BLaER1 (cell line): ENCODE results near the gene ORC1.
A peak's percentile ranks its signal among the peaks of the same experiment; 100 is the strongest.
"Not testable (repeated sequence)": the region's sequence is repeated elsewhere in the genome, so short reads cannot be mapped to it uniquely, and the experiment has no call there.

Experiments
- H3K27ac ChIP-seq: shearing (Covaris generic); formaldehyde crosslinking; 2 replicates; pipeline ENCODE4 v1.8.1; 2022
- H3K27me3 ChIP-seq: shearing (Covaris generic); formaldehyde crosslinking; 2 replicates; pipeline ENCODE4 v1.8.1; 2022
- H3K36me3 ChIP-seq: shearing (Covaris generic); formaldehyde crosslinking; 2 replicates; pipeline ENCODE4 v1.8.1; 2022
- H3K4me1 ChIP-seq: shearing (Covaris generic); formaldehyde crosslinking; 2 replicates; pipeline ENCODE4 v1.8.1; 2022
- H3K4me2 ChIP-seq: shearing (Covaris generic); formaldehyde crosslinking; 2 replicates; pipeline ENCODE4 v1.8.1; 2022
- H3K4me3 ChIP-seq: shearing (Covaris generic); formaldehyde crosslinking; 2 replicates; pipeline ENCODE4 v1.8.1; 2022
- H3K9ac ChIP-seq: shearing (Covaris generic); formaldehyde crosslinking; 2 replicates; pipeline ENCODE4 v1.8.1; 2022
- H3K9me3 ChIP-seq: shearing (Covaris generic); formaldehyde crosslinking; 2 replicates; pipeline ENCODE4 v1.8.1; 2022
- H4K20me1 ChIP-seq: shearing (Covaris generic); formaldehyde crosslinking; 2 replicates; pipeline ENCODE4 v1.8.1; 2022
- Cebpa-rat ChIP-seq: shearing (Covaris generic); IDR thresholded peaks from 2 replicates; pipeline ENCODE4 v1.8.1; 2022

The ORC1 gene

GRCh38 chr1:52400131-52400530 is 4.1 kb downstream of the ORC1 start:
- H3K9me3 ChIP-seq, result no peaks in the 10 kb centered on the region
- H4K20me1 ChIP-seq, result peaks cover 1% of the 10 kb centered on the region; the same call in 1 of the 2 replicates
- H3K4me2 ChIP-seq, result no peak overlapping the region
- peaks cover 73% of the 10 kb centered on the region for H3K36me3 ChIP-seq
- H3K4me1 ChIP-seq, result peaks cover 19% of the 10 kb centered on the region
- no peak overlapping the region for H3K9ac ChIP-seq
- no peaks in the 10 kb centered on the region for H3K27me3 ChIP-seq
- H3K27ac ChIP-seq, result no peak overlapping the region
- no peak overlapping the region for H3K4me3 ChIP-seq
- TF ChIP-seq Cebpa-rat, result no peak

GRCh38 chr1:52399629-52400028 is 4.6 kb downstream of the ORC1 start:
- peaks cover 78% of the 10 kb centered on the region for H3K36me3 ChIP-seq
- H3K9ac ChIP-seq, result no peak overlapping the region
- no peak overlapping the region for H3K4me3 ChIP-seq
- H3K27ac ChIP-seq, result no peak overlapping the region
- H3K27me3 ChIP-seq, result no peaks in the 10 kb centered on the region
- TF ChIP-seq Cebpa-rat, result no peak
- peaks cover 19% of the 10 kb centered on the region for H3K4me1 ChIP-seq
- no peaks in the 10 kb centered on the region for H3K9me3 ChIP-seq
- no peak overlapping the region for H3K4me2 ChIP-seq
- H4K20me1 ChIP-seq, result no peaks in the 10 kb centered on the region; the same call in 1 of the 2 replicates

GRCh38 chr1:52393174-52393573 is 11.0 kb downstream of the ORC1 start:
- H3K4me3 ChIP-seq, result no peak overlapping the region
- H3K36me3 ChIP-seq, result peaks cover 99% of the 10 kb centered on the region
- H3K4me2 ChIP-seq, result no peak overlapping the region
- H3K27me3 ChIP-seq, result no peaks in the 10 kb centered on the region
- H3K4me1 ChIP-seq, result no peaks in the 10 kb centered on the region
- no peaks in the 10 kb centered on the region for H3K9me3 ChIP-seq
- TF ChIP-seq Cebpa-rat, result no peak
- H4K20me1 ChIP-seq, result peaks cover 5% of the 10 kb centered on the region; the same call in 1 of the 2 replicates
- H3K27ac ChIP-seq, result no peak overlapping the region
- H3K9ac ChIP-seq, result no peak overlapping the region

GRCh38 chr1:52386458-52386857 is 17.8 kb downstream of the ORC1 start:
- H3K36me3 ChIP-seq, result peaks cover 100% of the 10 kb centered on the region
- H3K27me3 ChIP-seq, result no peaks in the 10 kb centered on the region
- no peak overlapping the region for H3K27ac ChIP-seq
- no peaks in the 10 kb centered on the region for H3K4me1 ChIP-seq
- no peaks in the 10 kb centered on the region for H3K9me3 ChIP-seq
- 0 out of 2 replicates have a peak overlapping the region, but pooled peaks have one; percentile 33 for H3K9ac ChIP-seq
- no peak overlapping the region for H3K4me2 ChIP-seq
- H4K20me1 ChIP-seq, result no peaks in the 10 kb centered on the region; the same call in 1 of the 2 replicates
- TF ChIP-seq Cebpa-rat, result no peak
- H3K4me3 ChIP-seq, result no peak overlapping the region

- H3K27me3 ChIP-seq, result no peaks in the 10 kb centered on the region
- H3K27ac ChIP-seq, result no peak overlapping the region
- H3K4me3 ChIP-seq, result no peak overlapping the region
- no peaks in the 10 kb centered on the region for H3K9me3 ChIP-seq
- no peak overlapping the region for H3K4me2 ChIP-seq
- no peaks in the 10 kb centered on the region; the same call in 1 of the 2 replicates for H4K20me1 ChIP-seq
- no peaks in the 10 kb centered on the region for H3K4me1 ChIP-seq
- TF ChIP-seq Cebpa-rat, result no peak
- 0 out of 2 replicates have a peak overlapping the region, but pooled peaks have one; percentile 33 for H3K9ac ChIP-seq
- H3K36me3 ChIP-seq, result peaks cover 100% of the 10 kb centered on the region
Observed at GRCh38 chr1:52385376-52385775, 18.8 kb downstream of the ORC1 start.

- not testable (repeated sequence) for H3K9me3 ChIP-seq, H3K27ac ChIP-seq, H3K27me3 ChIP-seq, H3K4me2 ChIP-seq, H4K20me1 ChIP-seq, H3K4me3 ChIP-seq, H3K9ac ChIP-seq
- peaks cover 21% of the 10 kb centered on the region for H3K4me1 ChIP-seq
- peaks cover 37% of the 10 kb centered on the region for H3K36me3 ChIP-seq
Observed at GRCh38 chr1:52369851-52370250, 34.4 kb downstream of the ORC1 start.

GRCh38 chr1:52368383-52369172 is 35.6 kb downstream of the ORC1 start:
- H3K27ac ChIP-seq, result no peak overlapping the region
- peak overlapping the region; percentile 65 for H3K4me3 ChIP-seq
- TF ChIP-seq Cebpa-rat, result no peak
- peaks cover 30% of the 10 kb centered on the region for H3K4me1 ChIP-seq
- H3K9me3 ChIP-seq, result no peaks in the 10 kb centered on the region
- H3K36me3 ChIP-seq, result peaks cover 34% of the 10 kb centered on the region
- H4K20me1 ChIP-seq, result peaks cover 8% of the 10 kb centered on the region; the same call in 1 of the 2 replicates
- peaks cover 4% of the 10 kb centered on the region; the same call in 1 of the 2 replicates for H3K27me3 ChIP-seq
- H3K4me2 ChIP-seq, result peak overlapping the region; percentile 93
- peak overlapping the region; percentile 67 for H3K9ac ChIP-seq

- H3K4me3 ChIP-seq, result no peak overlapping the region
- H3K27me3 ChIP-seq, result peaks cover 4% of the 10 kb centered on the region; the same call in 1 of the 2 replicates
- no peak overlapping the region for H3K27ac ChIP-seq
- H3K36me3 ChIP-seq, result peaks cover 34% of the 10 kb centered on the region
- no peak overlapping the region; the same call in 1 of the 2 replicates for H3K4me2 ChIP-seq
- H3K9ac ChIP-seq, result no peak overlapping the region
- no peaks in the 10 kb centered on the region for H3K9me3 ChIP-seq
- peaks cover 12% of the 10 kb centered on the region; the same call in 1 of the 2 replicates for H4K20me1 ChIP-seq
- no peak for TF ChIP-seq Cebpa-rat
- peaks cover 30% of the 10 kb centered on the region for H3K4me1 ChIP-seq
Observed at GRCh38 chr1:52367272-52367671, 37.0 kb downstream of the ORC1 start.

- TF ChIP-seq Cebpa-rat, result no peak
- Histone ChIP-seq H3K4me1 (peaks cover 30% of the 10 kb centered on the region), H3K9me3 (no peaks in the 10 kb centered on the region), H3K27ac (peak overlapping the region; percentile 89; the same call in 1 of the 2 replicates), H4K20me1 (peaks cover 15% of the 10 kb centered on the region; the same call in 1 of the 2 replicates), H3K9ac (no peak overlapping the region), H3K4me2 (peak overlapping the region; percentile 21), H3K27me3 (peaks cover 4% of the 10 kb centered on the region; the same call in 1 of the 2 replicates), H3K36me3 (peaks cover 35% of the 10 kb centered on the region), H3K4me3 (peak overlapping the region; percentile 91)
Observed at GRCh38 chr1:52366517-52366827, 37.8 kb downstream of the ORC1 start.

- Histone ChIP-seq H3K4me2 (peak within 1 kb of the TSS; percentile 93), H3K9ac (peak within 1 kb of the TSS; percentile 90), H3K9me3 (no peaks in the 10 kb centered on the region), H3K27ac (peak within 1 kb of the TSS; percentile 89), H3K4me3 (peak within 1 kb of the TSS; percentile 91), H4K20me1 (peaks cover 15% of the 10 kb centered on the region; the same call in 1 of the 2 replicates), H3K4me1 (peaks cover 30% of the 10 kb centered on the region), H3K27me3 (peaks cover 4% of the 10 kb centered on the region; the same call in 1 of the 2 replicates), H3K36me3 (peaks cover 36% of the 10 kb centered on the region)
- TF ChIP-seq Cebpa-rat, result no peak
Observed at GRCh38 chr1:52365746-52366516, 38.3 kb downstream of the ORC1 start, which contains the start of gene CC2D1B. Gene CC2D1B (minus strand): TSS chr1:52366205. CDS start chr1:52364620, 1,585 bp downstream.
